ENCODE data around the gene PRUNE1. TPM values are rescaled to one million over a fixed set of nuclear protein-coding genes. Genes with fewer than 3 reads are reported as not detected.

PRUNE1 gene
- polyA plus RNA-seq, 1 experiment, result 21.7 TPM

GRCh38 chr1:151002611-151003010, 5.6 kb upstream of the PRUNE1 start:
- CTCF ChIA-PET, result interaction anchor here (0.5 to 5.1 kb wide), 4 partner anchors 7 to 194 kb away, joined by 3 to 63 read pairs (median 5); no protein-coding TSS in a partner anchor
- POLR2A ChIA-PET, result no interaction called here
- Histone ChIP-seq H3K27ac (ENCODE audit: low read depth, low read length) (no peak overlapping the region), H3K4me3 (ENCODE audit: low read depth, low read length) (no peak overlapping the region), H3K9me3 (ENCODE audit: control insufficient read depth, insufficient read depth, low read length) (no peaks in the 10 kb centered on the region), H3K27me3 (ENCODE audit: control insufficient read depth, insufficient read depth, low read length) (no peaks in the 10 kb centered on the region)
- TF ChIP-seq CTCF (IDR thresholded peaks at IDR 0.05; ENCODE audit: low read depth, low read length), result no peak
- no peak for DNase-seq (ENCODE audit: low read depth, low spot score)

- POLR2A ChIA-PET, result interaction anchor here (0.6 kb wide), 1 partner anchor 10 kb away, joined by 4 read pairs; no protein-coding TSS in a partner anchor
- CTCF ChIA-PET, result interaction anchor here (0.6 to 5.1 kb wide), 2 partner anchors 8 to 81 kb away, joined by 6 to 63 read pairs; no protein-coding TSS in a partner anchor
- H3K27me3 ChIP-seq (ENCODE audit: control insufficient read depth, insufficient read depth, low read length), result no peaks in the 10 kb centered on the region
- no peak overlapping the region for H3K4me3 ChIP-seq (ENCODE audit: low read depth, low read length)
- TF ChIP-seq CTCF (IDR thresholded peaks at IDR 0.05; ENCODE audit: low read depth, low read length), result no peak
- no peaks in the 10 kb centered on the region for H3K9me3 ChIP-seq (ENCODE audit: control insufficient read depth, insufficient read depth, low read length)
- no peak overlapping the region for H3K27ac ChIP-seq (ENCODE audit: low read depth, low read length)
- DNase-seq (ENCODE audit: low read depth, low spot score), result no peak
Measured at GRCh38 chr1:151003180-151003579, 5.1 kb upstream of the PRUNE1 start.

- Histone ChIP-seq H3K27ac (ENCODE audit: low read depth, low read length) (peak overlapping the region; percentile 65), H3K27me3 (ENCODE audit: control insufficient read depth, insufficient read depth, low read length) (no peaks in the 10 kb centered on the region), H3K4me3 (ENCODE audit: low read depth, low read length) (peak overlapping the region; percentile 70), H3K9me3 (ENCODE audit: control insufficient read depth, insufficient read depth, low read length) (no peaks in the 10 kb centered on the region)
- no peak for TF ChIP-seq CTCF (IDR thresholded peaks at IDR 0.05; ENCODE audit: low read depth, low read length)
- DNase-seq (ENCODE audit: low read depth, low spot score), result no peak
- POLR2A ChIA-PET, result interaction anchor here (0.5 to 1.9 kb wide), 5 partner anchors 8 to 444 kb away, joined by 3 to 8 read pairs (median 5); no protein-coding TSS in a partner anchor
- CTCF ChIA-PET, result interaction anchor here (0.5 to 5.1 kb wide), 18 partner anchors 11 to 540 kb away, joined by 3 to 63 read pairs (median 4); partner anchors contain the start of genes ANXA9, C1orf56, CERS2 and MLLT11
Measured at GRCh38 chr1:151005729-151006319, 2.4 kb upstream of the PRUNE1 start.

GRCh38 chr1:151006327-151007052, 1.8 kb upstream of the PRUNE1 start, which contains the start of gene MINDY1:
Gene MINDY1 (minus strand): TSS chr1:151006902. CDS start chr1:151002617, 4,285 bp downstream.
- POLR2A ChIA-PET, result interaction anchor here (0.5 to 1.9 kb wide), 5 partner anchors 9 to 444 kb away, joined by 3 to 8 read pairs (median 5); no protein-coding TSS in a partner anchor
- peak; percentile 72 for TF ChIP-seq CTCF (IDR thresholded peaks at IDR 0.05; ENCODE audit: low read depth, low read length)
- CTCF ChIA-PET, result interaction anchor here (0.5 to 5.1 kb wide), 19 partner anchors 11 to 541 kb away, joined by 3 to 63 read pairs (median 4); partner anchors contain the start of genes ANXA9, C1orf56, CERS2 and MLLT11
- Histone ChIP-seq H3K9me3 (ENCODE audit: control insufficient read depth, insufficient read depth, low read length) (no peaks in the 10 kb centered on the region), H3K4me3 (ENCODE audit: low read depth, low read length) (peak within 1 kb of the TSS; percentile 70), H3K27ac (ENCODE audit: low read depth, low read length) (peak within 1 kb of the TSS; percentile 66), H3K27me3 (ENCODE audit: control insufficient read depth, insufficient read depth, low read length) (no peaks in the 10 kb centered on the region)
- peak; percentile 63 for DNase-seq (ENCODE audit: low read depth, low spot score)

Measured in AG04450 (cell line).